Ovary (tissue), 9 donors: ENCODE results near the gene ATR. TPM values are rescaled to one million over a fixed set of nuclear protein-coding genes. Genes with fewer than 3 reads are reported as not detected.
"Not testable (repeated sequence)": the region's sequence is repeated elsewhere in the genome, so short reads cannot be mapped to it uniquely, and the experiment has no call there.

ENCODE experiments used
- DNase-seq, 5 donors: peaks; one replicate each; pipeline ENCODE4 v3.0.0-alpha.2; 2019 to 2020
- H3K27ac ChIP-seq, 2 donors: fragments of 200-600 bp; one replicate each; pipeline versions ENCODE4 v1.5.1 to v1.8.0; 2019 to 2022
- H3K27me3 ChIP-seq: fragments of 200-600 bp; one replicate; pipeline ENCODE4 v1.8.0; 2022
- H3K36me3 ChIP-seq: fragments of 200-600 bp; sonication (generic); one replicate; pipeline ENCODE4 v1.5.1; 2019
- H3K4me1 ChIP-seq: one replicate; pipeline ENCODE4 v1.8.1; 2013; ENCODE audit warnings: mild to moderate bottlenecking, moderate library complexity; ENCODE audit not compliant: insufficient read depth
- H3K4me3 ChIP-seq: fragments of 200-600 bp; sonication (generic); one replicate; pipeline ENCODE4 v1.5.1; 2017
- H3K9me3 ChIP-seq, 2 donors: fragments of 200-600 bp in 1 of 2; sonication (generic) in 1 of 2; one replicate each; pipeline versions ENCODE4 v1.5.1 to v1.8.1; 2013 to 2019; ENCODE audit warnings: mild to moderate bottlenecking in 1 of 2, moderate library complexity in 1 of 2
- EP300 ChIP-seq: sonication (generic); formaldehyde crosslinking; IDR thresholded peaks from one replicate; pipeline ENCODE4 v1.6.1; 2017; ENCODE audit warnings: antibody characterized with exemption
- POLR2A ChIP-seq: fragments of 450-650 bp; IDR thresholded peaks from one replicate; pipeline ENCODE4 v1.6.1; 2017; ENCODE audit warnings: antibody characterized with exemption, mild to moderate bottlenecking, moderate library complexity
- WGBS, 3 donors: extraction: QIAGEN DNeasy Blood & Tissue Kit in 1 of 3; methylation state at CpG; one replicate each; pipeline versions ENCODE4 v1.1.5 to v1.1.7; 2013 to 2017; 5-methylcytosine and 5-hydroxymethylcytosine counted together
- intact Hi-C, 4 donors: fragments of 100-400 bp; cut with DNase I; formaldehyde crosslinking; loops; one replicate each; pipeline versions ENCODE4 v1.11.0 to v1.15.1; 2022 to 2023
- polyA plus RNA-seq, 2 donors: library from polyadenylated mRNA; stranded (reverse); fragments of 200-250 nt in 1 of 2; fragments of 350-450 nt in 1 of 2; fragmentation: Illumina TruSeq in 1 of 2; extraction: RNeasy Lipid Tissue Mini Kit (QIAGEN cat#74804) in 1 of 2; gene quantifications; one replicate each; pipeline ENCODE4 v1.2.3, GENCODE V29; 2013 to 2014
- total RNA-seq, 7 donors: library from RNA; depleted of rRNA in 2 of 7; stranded (reverse); fragments of >200 nt in 2 of 7; fragmentation: NEBNext Ultra II Directional in 3 of 7; extraction: Animal tissue kit (Norgen Biotek cat#: 25700) in 3 of 7; gene quantifications; one replicate each; pipeline versions ENCODE4 v1.1.0 to v1.2.4, GENCODE V29; 2016 to 2023
- TF ChIP-seq, protein P1 (sequence below), 3 donors: fragments of 450-650 bp in 2 of 3; fragments of 200-600 bp in 1 of 3; IDR thresholded peaks; one replicate each; pipeline versions ENCODE4 v1.5.1 to v1.8.0; 2016 to 2022; ENCODE audit warnings: antibody characterized with exemption in 3 of 3, mild to moderate bottlenecking in 1 of 3
- donor health status: DM: no; HTN: no; CAD: no; lungs with moderate emphysema.
- donor health status: DM: no; HTN: no; CAD: no.
- donor health status: Bipolar disorder and iron deficiency.
- donor health status: DM: yes; HTN: yes; CAD: no.
- donor health status: DM: no; HTN: no; CAD: no.
- donor health status: DM: yes; HTN: yes; CAD: no.

Gene ATR
- total and polyA plus RNA-seq, 9 donors, result 6.0 to 23.4 (median 17.3) TPM

DNA sequence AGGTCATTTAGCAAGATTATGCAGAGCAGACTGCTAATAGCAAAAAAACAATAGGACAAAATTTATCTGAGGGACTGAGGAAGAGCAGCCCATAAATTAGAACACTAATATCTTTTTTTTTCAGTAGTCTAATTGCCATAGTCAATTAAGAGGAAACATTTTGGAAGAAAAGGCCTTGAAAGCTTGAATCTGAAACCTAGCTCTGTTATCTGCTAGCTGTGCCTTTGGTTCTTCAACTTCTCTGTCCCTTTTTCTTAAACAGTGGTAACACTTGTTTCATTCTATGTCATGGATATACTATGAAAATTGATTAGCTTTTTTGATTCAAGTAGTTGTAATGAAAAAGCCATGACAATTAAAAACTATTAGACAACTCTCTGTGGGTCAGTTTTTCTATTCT is 1.7 kb downstream of the ATR start:
- no peaks in the 10 kb centered on the region for H3K9me3 ChIP-seq
- no peaks in the 10 kb centered on the region for H3K27me3 ChIP-seq
- intact Hi-C loops, result loop anchor here in 1 of 4 donors (10.0 kb wide), 1 partner anchor 418 kb away; no protein-coding TSS in a partner anchor
- peaks cover 7% of the 10 kb centered on the region for H3K4me1 ChIP-seq
- no peak for DNase-seq
- H3K36me3 ChIP-seq, result no peaks in the 10 kb centered on the region
- TF ChIP-seq EP300 (no peak), POLR2A (no peak)
- TF ChIP-seq, protein P1, sequence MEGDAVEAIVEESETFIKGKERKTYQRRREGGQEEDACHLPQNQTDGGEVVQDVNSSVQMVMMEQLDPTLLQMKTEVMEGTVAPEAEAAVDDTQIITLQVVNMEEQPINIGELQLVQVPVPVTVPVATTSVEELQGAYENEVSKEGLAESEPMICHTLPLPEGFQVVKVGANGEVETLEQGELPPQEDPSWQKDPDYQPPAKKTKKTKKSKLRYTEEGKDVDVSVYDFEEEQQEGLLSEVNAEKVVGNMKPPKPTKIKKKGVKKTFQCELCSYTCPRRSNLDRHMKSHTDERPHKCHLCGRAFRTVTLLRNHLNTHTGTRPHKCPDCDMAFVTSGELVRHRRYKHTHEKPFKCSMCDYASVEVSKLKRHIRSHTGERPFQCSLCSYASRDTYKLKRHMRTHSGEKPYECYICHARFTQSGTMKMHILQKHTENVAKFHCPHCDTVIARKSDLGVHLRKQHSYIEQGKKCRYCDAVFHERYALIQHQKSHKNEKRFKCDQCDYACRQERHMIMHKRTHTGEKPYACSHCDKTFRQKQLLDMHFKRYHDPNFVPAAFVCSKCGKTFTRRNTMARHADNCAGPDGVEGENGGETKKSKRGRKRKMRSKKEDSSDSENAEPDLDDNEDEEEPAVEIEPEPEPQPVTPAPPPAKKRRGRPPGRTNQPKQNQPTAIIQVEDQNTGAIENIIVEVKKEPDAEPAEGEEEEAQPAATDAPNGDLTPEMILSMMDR (IDR thresholded peaks at IDR 0.05), result no peak
- H3K27ac ChIP-seq, result no peak overlapping the region
- no peak overlapping the region for H3K4me3 ChIP-seq

DNA sequence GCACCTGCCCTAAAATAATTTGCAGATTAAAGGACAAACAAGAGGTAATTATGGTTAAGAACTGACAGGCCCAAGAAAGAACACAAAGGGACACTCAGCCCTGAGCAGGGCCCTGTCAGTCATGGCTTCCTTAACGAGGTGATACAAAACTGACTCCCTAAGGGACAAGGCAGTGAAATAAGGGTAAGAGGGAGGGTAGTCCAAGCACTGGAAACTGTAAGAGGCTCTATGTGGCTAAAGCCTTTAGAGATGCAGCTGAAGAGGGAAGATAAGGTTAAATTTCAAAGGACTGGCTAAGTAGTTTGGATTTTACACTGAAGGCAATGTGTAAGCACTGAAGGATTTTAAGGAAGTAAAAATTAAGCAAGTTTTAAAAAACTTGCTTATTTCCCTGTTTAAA is 3.9 kb downstream of the ATR start:
- intact Hi-C loops, result loop anchor here in 1 of 4 donors (10.0 kb wide), 1 partner anchor 420 kb away; no protein-coding TSS in a partner anchor
- TF ChIP-seq POLR2A, result no peak
- TF ChIP-seq EP300, result no peak
- TF ChIP-seq, protein P1 (IDR thresholded peaks at IDR 0.05), result no peak

DNA sequence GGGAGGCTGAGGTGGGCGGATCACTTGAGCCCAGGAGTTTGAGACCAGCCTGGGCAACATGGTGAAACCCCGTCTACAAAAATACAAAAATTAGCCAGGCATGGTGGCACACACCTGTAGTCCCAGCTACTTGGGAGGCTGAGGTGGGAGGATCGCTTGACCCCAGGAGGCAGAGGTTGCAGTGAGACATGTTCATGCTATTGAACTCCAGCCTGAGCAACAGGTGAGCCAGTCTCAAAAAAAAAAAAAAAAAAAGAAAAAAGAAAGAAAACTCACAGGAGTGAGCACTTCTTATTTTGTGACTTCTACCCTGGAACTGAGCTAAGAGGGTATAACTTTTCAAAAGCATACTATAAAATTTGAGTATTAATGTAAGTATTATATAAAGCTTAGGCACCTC is 4.3 kb downstream of the ATR start:
- H3K4me1 ChIP-seq, H3K4me3 ChIP-seq, DNase-seq, H3K27ac ChIP-seq, H3K27me3 ChIP-seq, H3K9me3 ChIP-seq, H3K36me3 ChIP-seq: not testable (repeated sequence)
- WGBS, 3 donors, result 95 to 96% (median 95%) methylated on average over 3 of the region's 3 CpGs
- intact Hi-C loops, result loop anchor here in 1 of 4 donors (10.0 kb wide), 1 partner anchor 421 kb away; no protein-coding TSS in a partner anchor

More for the DNA sequence above, 3.9 kb downstream of the ATR start:
- no peaks in the 10 kb centered on the region for H3K27me3 ChIP-seq
- DNase-seq, result no peak
- no peak overlapping the region for H3K4me3 ChIP-seq
- no peak overlapping the region for H3K27ac ChIP-seq
- no peaks in the 10 kb centered on the region for H3K9me3 ChIP-seq
- WGBS, 3 donors, result 68 to 75% (median 69%) methylated on average over 1 of the region's 1 CpG
- H3K4me1 ChIP-seq, result peaks cover 5% of the 10 kb centered on the region
- no peaks in the 10 kb centered on the region for H3K36me3 ChIP-seq

DNA sequence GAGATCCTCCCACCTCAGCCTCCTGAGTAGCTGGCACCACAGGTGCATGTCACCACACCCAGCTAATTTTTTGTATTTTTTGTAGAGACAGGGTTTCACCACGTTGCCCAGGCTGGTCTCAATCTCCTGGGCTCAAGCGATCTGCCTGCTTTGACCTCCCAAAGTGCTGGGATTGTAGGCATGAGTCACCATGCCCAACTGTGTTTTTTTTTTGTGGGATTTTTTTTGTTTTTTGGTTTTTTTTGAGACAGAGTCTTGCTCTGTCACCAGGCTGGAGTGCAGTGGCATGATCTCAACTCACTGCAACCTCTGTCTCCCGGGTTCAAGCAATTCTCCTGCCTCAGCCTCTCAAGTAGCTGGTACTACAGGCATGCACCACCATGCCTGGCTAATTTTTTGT is 9.1 kb downstream of the ATR start:
- H3K4me1 ChIP-seq, H3K4me3 ChIP-seq, H3K27me3 ChIP-seq, H3K9me3 ChIP-seq, intact Hi-C loops, DNase-seq, H3K27ac ChIP-seq, H3K36me3 ChIP-seq: not testable (repeated sequence)
- WGBS, 3 donors, result 93% methylated on average over 3 of the region's 3 CpGs

- DNase-seq, result no peak
- no peak overlapping the region for H3K27ac ChIP-seq
- no peak for TF ChIP-seq POLR2A
- TF ChIP-seq, protein P1 (IDR thresholded peaks at IDR 0.05), result no peak
- no peak for TF ChIP-seq EP300
- no peaks in the 10 kb centered on the region for H3K36me3 ChIP-seq
- intact Hi-C loops, result no loop called here
- H3K27me3 ChIP-seq, result no peaks in the 10 kb centered on the region
- no peaks in the 10 kb centered on the region for H3K4me1 ChIP-seq
- H3K9me3 ChIP-seq, result no peaks in the 10 kb centered on the region
- 75 to 82% (median 81%) methylated on average over 16 to 21 of the region's 21 CpGs for WGBS, 3 donors
- no peak overlapping the region for H3K4me3 ChIP-seq
These were observed 10.0 kb downstream of the ATR start for GRCh38 chr3:142568393-142569017.
